K562 (cell line): ENCODE data around the gene TRMU. TPM values are rescaled to one million over a fixed set of nuclear protein-coding genes. Genes with fewer than 3 reads are reported as not detected.

ENCODE experiments used
- BRD4 ChIP-seq: fragments of 200-600 bp; sonication (generic); IDR thresholded peaks from 2 replicates; pipeline ENCODE4 v1.6.1; 2017; ENCODE audit warnings: inconsistent platforms
- CAMTA2 ChIP-seq: fragments of 250-450 bp; sonication (Bioruptor Pico); conservative IDR thresholded peaks from 2 replicates; pipeline ENCODE4 v1.5.1; 2022
- CHD2 ChIP-seq: IDR thresholded peaks from 2 replicates; pipeline ENCODE4 v1.6.1; 2011; ENCODE audit warnings: low read depth, low read length
- CSDE1 ChIP-seq, 2 experiments: fragments of 450-650 bp; IDR thresholded peaks; 2 replicates each; pipeline ENCODE4 v1.6.1; 2016; ENCODE audit warnings: mild to moderate bottlenecking in 1 of 2
- EHMT2 ChIP-seq: fragments of 450-650 bp; IDR thresholded peaks from 2 replicates; pipeline ENCODE4 v1.6.1; 2018; ENCODE audit warnings: antibody characterized with exemption
- ETV5 ChIP-seq: sonication (generic); formaldehyde crosslinking; IDR thresholded peaks from 2 replicates; pipeline ENCODE4 v1.4.0; 2020; ENCODE audit warnings: low read depth, mild to moderate bottlenecking, missing genetic modification reagents
- ETV6 ChIP-seq, 3 experiments: fragments of 150-350 bp in 1 of 3; sonication (generic) in 1 of 3; formaldehyde crosslinking in 1 of 3; IDR thresholded peaks; 2 replicates each; pipeline versions ENCODE4 v1.6.1 to v1.8.0; 2014 to 2022; ENCODE audit warnings: borderline replicate concordance in 2 of 3, low read depth in 2 of 3, antibody characterized with exemption in 1 of 3, low read length in 1 of 3, mild to moderate bottlenecking in 1 of 3, missing genetic modification reagents in 1 of 3
- MXI1 ChIP-seq: IDR thresholded peaks from 2 replicates; pipeline ENCODE4 v1.6.1; 2011; ENCODE audit warnings: low read depth, mild to moderate bottlenecking, improper control_type of control experiment, low read length
- NELFE ChIP-seq: IDR thresholded peaks from 2 replicates; pipeline ENCODE4 v1.6.1; 2011; ENCODE audit warnings: mild to moderate bottlenecking; ENCODE audit not compliant: insufficient read depth, insufficient read length
- NFIC ChIP-seq: fragments of 450-650 bp; IDR thresholded peaks from 2 replicates; pipeline ENCODE4 v1.6.1; 2017; ENCODE audit warnings: mild to moderate bottlenecking, inconsistent platforms
- NONO ChIP-seq, 2 experiments: fragments of 200-400 bp in 1 of 2; fragments of 450-650 bp in 1 of 2; formaldehyde crosslinking in 1 of 2; IDR thresholded peaks; 2 replicates each; pipeline ENCODE4 v1.6.1; 2017; ENCODE audit warnings: low read depth in 2 of 2, mild to moderate bottlenecking in 2 of 2, moderate library complexity in 2 of 2, low read length in 1 of 2
- POLR2A ChIP-seq: fragments of 450-650 bp; conservative IDR thresholded peaks from 2 replicates; pipeline ENCODE4 v1.6.1; 2016
- SIN3A ChIP-seq, 2 experiments: fragments of 150-350 bp in 1 of 2; IDR thresholded peaks; 2 replicates each; pipeline ENCODE4 v1.6.1; 2011 to 2016; ENCODE audit warnings: borderline replicate concordance in 2 of 2, low read depth in 2 of 2, low read length in 2 of 2, mild to moderate bottlenecking in 2 of 2, moderate library complexity in 2 of 2; ENCODE audit not compliant: control insufficient read depth in 1 of 2
- SREBF2 ChIP-seq: sonication (generic); formaldehyde crosslinking; IDR thresholded peaks from 2 replicates; pipeline ENCODE4 v1.4.0; 2020; ENCODE audit warnings: mild to moderate bottlenecking, missing genetic modification reagents
- TAF1 ChIP-seq: IDR thresholded peaks from 2 replicates; pipeline ENCODE4 v1.6.1; 2011; ENCODE audit warnings: mild to moderate bottlenecking, low read length, moderate library complexity; ENCODE audit not compliant: insufficient read depth, control insufficient read depth, severe bottlenecking; ENCODE audit errors: extremely low read depth
- ZBTB17 ChIP-seq: fragments of 450-650 bp; formaldehyde crosslinking; IDR thresholded peaks from 2 replicates; pipeline ENCODE4 v1.4.0; 2020; ENCODE audit warnings: mild to moderate bottlenecking
- ZNF384 ChIP-seq: IDR thresholded peaks from 2 replicates; pipeline ENCODE4 v1.6.1; 2012; ENCODE audit warnings: low read depth, low read length, improper control_type of control experiment
- ZNF717 ChIP-seq: fragments of 250-450 bp; sonication (Bioruptor Pico); IDR thresholded peaks from 2 replicates; pipeline ENCODE4 v1.5.0; 2021
- polyA plus RNA-seq, 8 experiments: library from polyadenylated mRNA; depleted of rRNA in 4 of 8; stranded (reverse) in 5 of 8; unstranded in 3 of 8; fragments of >200 nt; fragmentation: Nextera tagmentation in 2 of 8; fragmentation: Illumina TruSeq in 1 of 8; extraction: Ambion mirVana in 2 of 8; extraction: Trizol in 1 of 8; gene quantifications; 2 replicates each; pipeline versions ENCODE4 v1.2.1 to v1.2.3, GENCODE V29; 2011 to 2014; ENCODE audit warnings: inconsistent platforms in 1 of 8, missing spikeins in 1 of 8
- total RNA-seq, 7 experiments: library from RNA; depleted of rRNA in 6 of 7; stranded (reverse); fragments of >200 nt in 6 of 7; fragmentation: Illumina TruSeq in 2 of 7; extraction: Trizol in 2 of 7; gene quantifications; 2 replicates each; pipeline versions ENCODE4 v1.2.1 to v1.2.3, GENCODE V29; 2011 to 2021; ENCODE audit warnings: low replicate concordance in 1 of 7
- TF ChIP-seq, protein P1 (sequence below): sonication (generic); formaldehyde crosslinking; IDR thresholded peaks from 2 replicates; pipeline ENCODE4 v1.8.0; 2022; ENCODE audit warnings: missing genetic modification reagents, mild to moderate bottlenecking, moderate library complexity, borderline replicate concordance
- TF ChIP-seq, protein P2 (sequence below), 2 experiments: fragments of 450-650 bp in 1 of 2; IDR thresholded peaks; 2 replicates each; pipeline ENCODE4 v1.6.1; 2011 to 2017; ENCODE audit warnings: low read depth in 2 of 2, antibody characterized with exemption in 1 of 2, borderline replicate concordance in 1 of 2, low read length in 1 of 2, mild to moderate bottlenecking in 1 of 2, mixed read lengths in 1 of 2; ENCODE audit not compliant: control insufficient read depth in 1 of 2

Gene TRMU
- total and polyA plus RNA-seq, 9 of the 15 experiments (the other 6 are each of a cell fraction or from before 2014, with no cell fraction given), result 2.3 to 49.9 (median 35.3) TPM

DNA sequence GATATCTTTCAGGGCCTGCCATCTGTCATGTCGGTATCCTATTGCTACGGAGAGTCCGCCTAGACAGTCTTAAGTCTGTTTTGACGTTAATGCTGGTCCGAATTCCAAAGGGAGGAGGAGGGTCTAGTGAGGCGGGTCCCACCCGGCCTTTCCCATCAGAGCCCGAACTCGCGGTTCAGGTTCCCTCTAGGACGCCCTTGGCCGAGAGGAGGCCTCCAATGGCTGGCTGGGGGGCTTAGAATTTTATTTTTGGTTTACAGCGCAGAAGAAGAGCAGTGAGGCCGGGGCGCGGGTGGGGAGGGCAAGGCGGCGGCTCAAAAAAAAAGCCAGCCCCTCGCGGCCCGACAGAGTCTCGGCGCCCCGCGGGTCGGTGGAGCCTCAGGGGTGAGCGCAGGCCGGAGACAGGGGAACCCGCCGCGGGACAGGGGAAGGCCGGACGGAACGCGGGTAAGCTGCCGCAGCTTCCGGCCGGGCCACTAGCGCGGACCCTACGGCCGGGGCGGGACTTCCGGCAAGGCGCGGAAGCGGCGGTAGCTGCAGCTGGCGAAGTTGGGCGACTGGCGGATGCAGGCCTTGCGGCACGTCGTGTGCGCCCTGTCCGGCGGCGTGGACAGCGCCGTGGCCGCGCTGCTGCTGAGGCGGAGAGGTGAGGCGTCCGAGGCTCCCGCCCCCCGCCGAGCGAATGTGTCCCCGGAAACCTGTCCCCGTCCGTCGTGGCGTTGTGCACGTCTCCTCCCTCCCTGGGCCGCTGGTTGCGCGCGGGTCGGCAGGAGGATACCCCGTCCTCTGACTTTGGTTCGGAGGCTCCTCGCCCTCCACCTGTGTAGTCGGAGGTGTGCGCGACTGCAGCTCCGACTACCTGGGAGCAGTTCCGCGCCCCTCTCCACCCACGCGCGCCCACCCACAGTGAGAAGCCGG, at the start of gene TRMU (continued):
- TF ChIP-seq ZNF384 (no peak), NELFE (no peak), ZNF717 (CRISPR knock-in tag) (no peak), ETV5 (peak; percentile 81), EHMT2 (no peak), BRD4 (peak; percentile 76; the same call in 1 of the 2 replicates), SIN3A (IDR thresholded peaks at IDR 0.05; ENCODE audit: borderline replicate concordance in 2 of 2, control insufficient read depth in 1 of 2, low read depth in 2 of 2, low read length in 2 of 2) (peak; percentile 72 to 89; a peak in 3 of 4 replicates), SREBF2 (CRISPR knock-in tag) (no peak), CAMTA2 (CRISPR knock-in tag) (no peak), NFIC (0 out of 2 replicates have a peak, but pooled peaks have one; percentile 11), NONO (IDR thresholded peaks at IDR 0.05; ENCODE audit: low read depth in 2 of 2, low read length in 1 of 2) (0 out of 4 replicates have a peak, but pooled peaks have one; percentile 17 to 27), POLR2A (peak; percentile 69; the same call in 1 of the 2 replicates), CSDE1 (IDR thresholded peaks at IDR 0.05) (no peak), CHD2 (no peak), ZBTB17 (0 out of 2 replicates have a peak, but pooled peaks have one; percentile 25), MXI1 (0 out of 2 replicates have a peak, but pooled peaks have one; percentile 26), ETV6 (IDR thresholded peaks at IDR 0.05; ENCODE audit: borderline replicate concordance in 1 of 2, low read depth in 2 of 2, low read length in 1 of 2) (no peak), ETV6 (CRISPR knock-in tag; IDR thresholded peaks at IDR 0.05; ENCODE audit: borderline replicate concordance) (no peak), TAF1 (peak; percentile 82)
- TF ChIP-seq, protein P1, sequence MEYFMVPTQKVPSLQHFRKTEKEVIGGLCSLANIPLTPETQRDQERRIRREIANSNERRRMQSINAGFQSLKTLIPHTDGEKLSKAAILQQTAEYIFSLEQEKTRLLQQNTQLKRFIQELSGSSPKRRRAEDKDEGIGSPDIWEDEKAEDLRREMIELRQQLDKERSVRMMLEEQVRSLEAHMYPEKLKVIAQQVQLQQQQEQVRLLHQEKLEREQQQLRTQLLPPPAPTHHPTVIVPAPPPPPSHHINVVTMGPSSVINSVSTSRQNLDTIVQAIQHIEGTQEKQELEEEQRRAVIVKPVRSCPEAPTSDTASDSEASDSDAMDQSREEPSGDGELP (CRISPR knock-in tag), result peak; percentile 94
- TF ChIP-seq, protein P2, sequence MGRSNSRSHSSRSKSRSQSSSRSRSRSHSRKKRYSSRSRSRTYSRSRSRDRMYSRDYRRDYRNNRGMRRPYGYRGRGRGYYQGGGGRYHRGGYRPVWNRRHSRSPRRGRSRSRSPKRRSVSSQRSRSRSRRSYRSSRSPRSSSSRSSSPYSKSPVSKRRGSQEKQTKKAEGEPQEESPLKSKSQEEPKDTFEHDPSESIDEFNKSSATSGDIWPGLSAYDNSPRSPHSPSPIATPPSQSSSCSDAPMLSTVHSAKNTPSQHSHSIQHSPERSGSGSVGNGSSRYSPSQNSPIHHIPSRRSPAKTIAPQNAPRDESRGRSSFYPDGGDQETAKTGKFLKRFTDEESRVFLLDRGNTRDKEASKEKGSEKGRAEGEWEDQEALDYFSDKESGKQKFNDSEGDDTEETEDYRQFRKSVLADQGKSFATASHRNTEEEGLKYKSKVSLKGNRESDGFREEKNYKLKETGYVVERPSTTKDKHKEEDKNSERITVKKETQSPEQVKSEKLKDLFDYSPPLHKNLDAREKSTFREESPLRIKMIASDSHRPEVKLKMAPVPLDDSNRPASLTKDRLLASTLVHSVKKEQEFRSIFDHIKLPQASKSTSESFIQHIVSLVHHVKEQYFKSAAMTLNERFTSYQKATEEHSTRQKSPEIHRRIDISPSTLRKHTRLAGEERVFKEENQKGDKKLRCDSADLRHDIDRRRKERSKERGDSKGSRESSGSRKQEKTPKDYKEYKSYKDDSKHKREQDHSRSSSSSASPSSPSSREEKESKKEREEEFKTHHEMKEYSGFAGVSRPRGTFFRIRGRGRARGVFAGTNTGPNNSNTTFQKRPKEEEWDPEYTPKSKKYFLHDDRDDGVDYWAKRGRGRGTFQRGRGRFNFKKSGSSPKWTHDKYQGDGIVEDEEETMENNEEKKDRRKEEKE (IDR thresholded peaks at IDR 0.05; ENCODE audit: borderline replicate concordance in 1 of 2, control insufficient read depth in 1 of 2, low read depth in 2 of 2, low read length in 1 of 2), result 0 out of 4 replicates have a peak, but pooled peaks of 1 of the 2 experiments have one; percentile 66
